HG03103 (cell line): ENCODE data around the gene TPTE.
"Not testable (repeated sequence)": the region's sequence is repeated elsewhere in the genome, so short reads cannot be mapped to it uniquely, and the experiment has no call there.

Source experiments
- ATAC-seq: cut with Tn5 transposase; IDR thresholded peaks from one replicate; pipeline ENCODE4 v1.9.1; 2021; ENCODE audit warnings: low read depth; ENCODE audit not compliant: unreplicated experiment

TPTE gene

DNA sequence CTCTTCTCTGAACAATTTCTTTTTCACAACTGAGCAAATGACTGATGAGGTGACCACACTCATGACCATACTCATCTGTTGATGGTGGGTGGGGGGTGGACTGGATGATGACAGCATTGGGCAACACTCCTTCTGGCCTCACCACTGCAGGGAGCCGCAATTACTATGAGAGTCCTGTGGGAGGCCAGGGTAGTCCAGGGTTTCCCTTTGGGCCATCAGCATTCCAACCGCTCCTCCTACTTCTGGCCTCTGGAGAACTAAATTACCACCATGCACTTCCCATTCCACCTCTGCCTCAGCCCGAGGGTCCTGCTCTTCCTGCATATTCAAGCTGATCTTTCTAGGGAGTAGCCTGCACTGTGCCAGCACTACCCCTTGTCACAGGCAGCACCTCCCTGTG is 94.7 kb downstream of the TPTE start:
- not testable (repeated sequence) for ATAC-seq

DNA sequence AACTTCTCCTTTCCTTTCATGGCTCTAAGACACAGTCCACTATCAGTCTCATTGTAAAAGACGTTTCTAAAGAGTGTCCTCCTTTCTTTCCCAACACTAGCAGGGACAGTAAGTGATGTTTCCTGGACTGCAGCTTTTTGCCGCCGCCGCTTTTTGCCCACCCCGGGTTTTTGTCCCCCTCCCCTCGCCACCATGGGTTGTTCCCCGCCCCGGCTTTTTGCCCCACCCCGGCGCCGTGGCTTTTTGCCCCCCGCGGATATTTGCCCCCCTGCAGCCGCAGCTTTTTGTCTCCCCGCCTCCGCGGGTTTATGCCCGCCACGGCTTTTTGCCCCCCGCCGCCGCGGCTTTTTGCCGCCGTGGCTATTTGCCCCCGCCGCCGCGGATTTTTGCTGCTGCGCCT is 95.2 kb downstream of the TPTE start:
- ATAC-seq = no peak

DNA sequence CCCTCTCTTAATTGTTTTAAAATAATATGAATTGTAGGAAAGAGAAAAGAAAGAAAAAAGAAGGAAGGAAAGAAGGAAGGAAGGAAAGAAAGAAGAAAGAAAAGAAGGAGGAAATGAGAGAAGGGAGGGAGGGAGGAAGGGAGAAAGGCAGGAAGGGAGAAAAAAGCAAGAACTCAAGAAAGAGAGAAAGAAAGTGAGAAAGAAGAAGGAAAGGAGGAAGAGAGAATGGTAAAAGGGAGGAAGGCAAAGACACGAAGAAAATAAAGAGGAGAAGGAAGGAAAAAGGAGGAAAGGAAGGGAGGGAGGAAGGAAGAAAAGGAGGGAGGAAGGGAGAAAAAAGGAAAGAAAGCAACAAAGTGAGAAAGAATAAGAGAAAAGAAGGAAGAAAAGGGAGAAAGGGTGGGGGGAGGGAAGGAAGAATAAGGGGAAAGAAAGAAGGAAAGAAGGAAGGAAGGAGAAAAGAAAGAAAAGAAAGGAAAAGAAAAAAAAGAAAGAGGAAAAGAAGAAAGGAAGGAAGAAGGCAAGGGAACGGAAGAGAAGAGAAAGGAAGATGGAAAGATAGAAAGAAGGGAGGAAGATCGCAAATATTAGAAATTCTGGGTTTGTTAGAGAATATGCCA is 95.9 kb downstream of the TPTE start:
- not testable (repeated sequence) for ATAC-seq

DNA sequence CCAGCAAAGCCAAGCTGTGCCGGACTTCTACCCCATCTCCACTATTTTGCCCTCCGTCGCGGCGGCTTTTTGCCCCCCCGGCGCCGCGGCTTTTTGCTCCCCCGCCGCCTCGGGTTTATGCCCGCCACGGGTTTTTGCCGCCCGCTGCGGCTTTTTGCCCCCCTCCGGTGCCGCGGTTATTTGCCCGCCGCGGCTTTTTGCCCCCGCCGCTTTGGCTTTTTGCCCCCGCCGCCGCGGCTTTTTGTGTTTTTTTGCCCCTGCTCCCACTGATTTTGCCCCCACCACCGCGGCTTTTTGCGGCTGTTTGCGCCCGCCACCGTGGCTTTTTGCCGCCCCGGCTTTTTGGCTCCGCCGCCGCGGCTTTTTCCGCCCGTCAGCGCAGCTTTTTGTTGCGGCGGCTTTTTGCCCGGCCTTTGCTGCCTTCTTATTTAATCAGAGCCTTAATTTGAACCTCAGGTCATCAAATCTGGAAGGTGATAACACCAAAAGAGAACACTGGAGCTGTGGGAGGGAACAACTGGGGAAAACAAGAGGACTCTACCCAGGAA is 106.0 kb downstream of the TPTE start:
- ATAC-seq = no peak

DNA sequence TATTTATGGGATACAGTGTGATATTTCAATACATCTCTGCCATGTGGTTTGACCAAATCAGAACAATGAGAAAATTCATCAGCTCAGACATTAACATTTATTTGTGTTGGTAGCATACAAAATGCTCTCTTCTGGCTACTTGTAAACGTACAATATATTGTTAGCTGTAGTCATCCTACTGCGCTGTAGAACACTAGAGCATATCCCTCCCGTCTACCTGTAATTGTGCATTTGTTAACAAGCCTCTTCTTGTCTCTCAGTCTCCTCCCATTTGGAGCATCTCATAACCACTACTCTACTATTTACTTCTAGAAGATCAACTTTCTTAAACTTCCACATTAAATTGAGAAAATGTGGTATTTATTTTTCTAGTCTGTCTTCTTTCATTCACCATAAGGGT is 107.9 kb downstream of the TPTE start:
- ATAC-seq = not testable (repeated sequence)

DNA sequence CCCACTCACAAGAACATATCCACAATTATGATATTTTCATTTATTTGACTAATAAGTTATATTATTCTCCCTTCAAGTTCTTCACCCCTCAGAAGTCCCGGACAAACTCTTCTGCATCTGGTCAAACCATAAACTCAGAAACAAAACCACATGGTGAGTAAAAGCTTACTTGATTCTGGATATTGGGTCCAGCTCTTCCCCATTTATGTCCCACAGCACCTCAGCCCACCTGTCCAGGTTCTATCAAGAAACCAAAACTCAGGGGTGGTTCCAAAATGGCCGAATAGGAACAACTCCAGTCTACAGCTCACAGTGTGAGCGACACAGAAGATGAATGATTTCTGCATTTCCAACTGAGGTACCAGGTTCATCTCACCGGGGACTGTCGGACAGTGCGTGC is 109.4 kb downstream of the TPTE start:
- not testable (repeated sequence) for ATAC-seq

DNA sequence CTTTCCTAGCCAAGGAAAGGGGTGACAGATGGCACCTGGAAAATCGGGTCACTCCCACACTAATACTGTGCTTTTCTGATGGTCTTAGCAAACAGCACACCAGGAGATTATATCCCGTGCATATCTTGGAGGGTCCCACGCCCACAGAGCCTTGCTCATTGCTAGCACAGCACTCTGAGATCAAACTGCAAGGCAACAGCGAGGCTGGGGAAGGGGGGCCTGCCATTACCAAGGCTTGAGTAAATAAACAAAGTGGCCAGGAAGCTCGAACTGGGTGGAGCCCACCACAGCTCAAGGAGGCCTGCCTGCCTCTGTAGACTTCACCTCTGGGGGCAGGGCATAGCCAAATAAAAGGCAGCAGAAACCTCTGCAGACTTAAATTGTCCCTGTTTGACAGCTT is 109.9 kb downstream of the TPTE start:
- ATAC-seq = not testable (repeated sequence)

DNA sequence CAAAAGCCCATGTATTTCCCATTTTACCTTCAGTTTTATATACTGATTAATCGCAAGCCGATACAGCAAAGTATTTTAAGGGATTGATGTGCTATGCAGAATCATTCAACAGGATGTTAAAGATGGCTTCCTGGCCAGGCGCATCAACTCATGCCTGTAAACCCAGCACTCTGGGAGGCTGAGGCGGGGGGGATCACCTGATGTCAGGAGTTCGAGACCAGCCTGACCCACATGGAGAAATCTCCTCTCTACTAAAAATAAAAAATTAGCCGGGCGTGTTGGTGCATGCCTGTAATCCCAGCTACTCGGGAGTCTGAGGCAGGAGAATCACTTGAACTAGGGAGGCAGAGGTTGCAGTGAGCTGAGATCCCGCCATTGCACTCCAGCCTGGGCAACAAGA is 116.8 kb downstream of the TPTE start:
- not testable (repeated sequence) for ATAC-seq

DNA sequence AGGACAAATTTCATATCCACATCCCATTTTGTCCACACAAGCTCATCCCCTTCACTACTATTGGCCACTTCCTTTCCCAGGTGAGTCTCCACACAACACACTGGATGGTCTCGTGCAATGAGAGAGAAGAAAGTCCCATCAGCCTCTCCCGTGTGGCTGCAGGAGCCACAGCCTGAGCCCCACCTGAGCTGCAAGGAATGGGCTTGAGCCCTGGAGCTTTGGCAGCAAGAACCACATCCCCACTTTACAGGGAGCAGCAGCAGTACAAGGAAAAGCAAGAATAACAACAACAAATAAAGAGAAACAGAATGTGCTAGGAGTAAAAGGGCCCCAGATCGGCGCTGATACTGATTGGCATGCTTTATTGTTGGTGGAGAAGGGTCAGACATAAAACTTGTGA is 117.7 kb downstream of the TPTE start:
- ATAC-seq = no peak

DNA sequence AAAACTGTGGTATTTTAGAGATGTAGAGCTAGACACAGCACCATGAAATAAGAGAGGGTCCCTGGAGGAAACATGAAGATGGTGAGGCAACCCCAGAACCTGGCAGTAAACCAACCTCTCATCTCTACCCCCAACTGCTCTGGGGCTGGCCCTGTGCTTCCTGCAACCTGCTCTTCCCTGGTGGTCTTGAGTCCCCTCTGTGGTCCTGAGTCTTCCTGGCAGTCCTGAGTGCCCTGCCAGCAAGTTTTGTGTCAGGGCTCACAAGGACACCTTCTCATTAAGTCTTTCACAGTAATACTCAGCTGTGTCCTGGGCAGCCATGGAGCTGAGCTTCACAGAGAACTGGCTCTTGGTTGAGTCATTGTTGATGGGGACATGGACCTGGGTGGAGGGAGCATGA is 118.4 kb downstream of the TPTE start:
- ATAC-seq = not testable (repeated sequence)

DNA sequence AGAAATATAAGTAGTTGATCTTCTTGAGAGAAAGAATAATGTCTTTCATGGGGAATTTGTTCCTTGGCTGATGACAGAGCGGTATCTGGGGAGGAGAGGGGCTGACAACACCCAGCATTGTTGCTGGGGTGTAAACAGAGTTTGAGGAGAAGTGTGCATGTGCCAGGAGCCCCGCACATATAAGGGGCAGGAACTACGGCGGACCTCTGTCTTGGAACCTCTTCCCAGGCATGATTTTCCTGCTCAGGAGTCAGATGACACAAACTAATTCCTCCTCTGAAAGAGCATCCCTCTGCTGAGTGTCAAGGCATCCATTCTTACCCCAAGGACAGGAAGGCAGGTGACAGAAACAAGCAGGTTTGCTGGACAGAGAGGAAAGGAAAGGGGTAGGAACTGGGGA is 119.1 kb downstream of the TPTE start:
- no peak for ATAC-seq

DNA sequence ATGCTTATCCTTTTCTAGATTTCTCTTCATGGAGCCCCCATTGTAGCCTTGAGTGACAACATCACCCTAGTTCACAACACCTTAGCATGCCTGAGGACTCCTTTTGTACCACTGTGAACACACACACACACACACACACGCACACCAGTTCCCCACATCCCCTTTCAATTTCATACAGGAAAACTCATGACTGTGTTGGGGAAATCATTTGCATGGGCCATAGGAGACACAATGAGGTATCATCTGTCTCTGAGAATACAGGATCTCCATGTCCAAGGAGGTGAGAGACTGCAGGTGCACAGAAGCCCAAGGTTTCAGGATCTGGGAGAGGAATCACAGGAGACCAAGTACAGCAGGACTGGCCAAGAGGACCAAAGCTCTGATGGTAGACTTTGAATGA is 119.7 kb downstream of the TPTE start:
- no peak for ATAC-seq

DNA sequence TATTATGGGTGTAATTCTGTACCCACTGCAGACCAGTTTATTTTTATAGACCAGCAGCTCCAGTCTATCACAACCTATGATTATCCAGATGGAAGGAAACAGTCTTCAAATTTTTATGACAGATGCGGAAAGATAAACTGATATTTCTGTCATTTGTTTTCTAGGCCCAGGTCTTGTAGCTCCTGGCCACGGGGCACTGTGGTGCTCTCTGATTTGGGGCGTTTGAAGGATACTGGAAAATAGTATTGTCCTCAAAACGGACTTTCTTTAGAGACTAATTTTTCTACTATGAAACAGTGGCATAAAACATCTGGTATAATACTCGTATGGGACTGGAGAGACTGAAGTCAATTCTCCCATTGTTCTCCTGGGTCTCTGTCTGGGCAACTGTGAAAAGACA is 124.3 kb downstream of the TPTE start:
- ATAC-seq = not testable (repeated sequence)

DNA sequence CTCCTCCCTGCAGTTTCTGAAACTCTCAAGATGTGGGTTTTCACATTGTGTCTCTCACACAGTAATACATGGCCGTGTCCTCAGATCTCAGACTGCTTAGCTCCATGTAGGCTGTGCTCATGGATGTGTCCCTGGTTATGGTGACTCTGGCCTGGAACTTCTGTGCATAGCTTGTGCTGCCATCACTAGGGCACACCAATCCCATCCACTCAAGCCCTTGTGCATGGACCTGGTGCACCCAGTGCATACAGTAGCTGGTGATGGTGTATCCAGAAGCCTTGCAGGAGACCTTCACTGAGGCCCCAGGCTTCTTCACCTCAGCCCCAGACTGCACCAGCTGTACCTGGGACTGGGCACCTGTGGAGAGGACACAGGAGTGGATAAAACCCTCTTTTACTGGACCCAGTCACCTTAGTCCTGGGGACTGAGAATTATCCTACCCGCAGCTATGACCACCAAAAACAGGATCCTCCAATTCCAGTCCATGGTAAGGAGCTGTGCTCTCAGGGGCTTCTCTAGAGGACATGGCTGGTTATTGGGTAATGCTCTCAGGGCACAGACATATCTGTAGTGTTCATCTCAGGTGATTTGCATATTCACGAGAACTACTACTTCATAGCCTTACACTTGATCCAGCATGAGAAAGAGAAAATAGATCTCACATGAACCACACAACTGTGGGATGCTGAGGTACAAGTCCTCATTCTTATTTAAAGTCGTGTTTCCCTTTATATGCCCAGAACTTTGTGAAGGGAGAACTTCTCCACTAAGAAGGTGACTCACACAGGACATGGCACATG is 128.2 kb downstream of the TPTE start:
- not testable (repeated sequence) for ATAC-seq

DNA sequence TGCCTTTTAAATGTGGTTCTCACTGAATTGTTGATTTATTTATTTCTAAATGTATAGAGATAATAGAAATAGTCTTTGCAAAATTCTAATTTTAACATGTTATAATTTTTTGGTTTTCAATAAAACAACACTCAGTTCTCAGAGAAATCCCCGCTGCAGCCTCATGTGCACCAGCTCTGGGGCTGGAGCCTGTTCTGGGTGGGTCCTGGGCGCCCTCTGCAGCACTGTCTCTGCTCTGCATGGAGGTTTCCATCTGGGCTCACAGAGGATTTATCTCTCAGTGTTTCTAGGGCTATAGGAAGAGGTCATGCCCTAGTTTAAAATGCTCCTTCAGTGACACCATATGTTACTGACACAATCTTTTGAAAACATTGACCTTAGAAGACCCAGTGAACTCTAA is 128.9 kb downstream of the TPTE start:
- not testable (repeated sequence) for ATAC-seq
